SK-N-SH (cell line): ENCODE results near the gene TEX264.

Source experiments
- CTCF ChIP-seq: fragments of 200-600 bp; sonication (generic); IDR thresholded peaks from 2 replicates; pipeline ENCODE4 v1.6.1; 2017; ENCODE audit warnings: antibody characterized with exemption, mild to moderate bottlenecking, moderate library complexity
- EP300 ChIP-seq, 2 experiments: IDR thresholded peaks; 2 replicates each; pipeline versions ENCODE4 v1.4.0 to v1.6.1; 2012; ENCODE audit warnings: borderline replicate concordance in 1 of 2, low read depth in 1 of 2, low read length in 1 of 2
- GATA2 ChIP-seq: sonication (generic); formaldehyde crosslinking; IDR thresholded peaks from 2 replicates; pipeline ENCODE4 v1.5.0; 2020; ENCODE audit warnings: mild to moderate bottlenecking, missing genetic modification reagents
- JUND ChIP-seq: IDR thresholded peaks from 2 replicates; pipeline ENCODE4 v1.4.0; 2012
- PBX3 ChIP-seq: IDR thresholded peaks from 2 replicates; pipeline ENCODE4; 2012
- POLR2AphosphoS5 ChIP-seq: IDR thresholded peaks from 2 replicates; pipeline ENCODE4 v1.6.1; 2012; ENCODE audit warnings: low read depth, low read length
- RAD21 ChIP-seq: IDR thresholded peaks from 2 replicates; pipeline ENCODE4 v1.6.1; 2012; ENCODE audit warnings: mild to moderate bottlenecking, low read length
- RFX5 ChIP-seq: IDR thresholded peaks from 2 replicates; pipeline ENCODE4 v1.6.1; 2012; ENCODE audit warnings: mild to moderate bottlenecking, improper control_type of control experiment, low read length
- RXRA ChIP-seq: IDR thresholded peaks from 2 replicates; pipeline ENCODE4 v1.4.0; 2012; ENCODE audit warnings: low read depth, mild to moderate bottlenecking, borderline replicate concordance
- SIN3A ChIP-seq: IDR thresholded peaks from 2 replicates; pipeline ENCODE4 v1.6.1; 2012; ENCODE audit warnings: low read depth, mild to moderate bottlenecking, low read length, moderate library complexity, borderline replicate concordance
- TAF1 ChIP-seq: IDR thresholded peaks from 2 replicates; pipeline ENCODE4 v1.6.1; 2012; ENCODE audit warnings: low read depth, mild to moderate bottlenecking, low read length, moderate library complexity, borderline replicate concordance
- YY1 ChIP-seq: IDR thresholded peaks from 2 replicates; pipeline ENCODE4 v1.4.0; 2012; ENCODE audit warnings: low read depth, mild to moderate bottlenecking

- TF ChIP-seq TAF1 (no peak), CTCF (no peak), JUND (no peak), RAD21 (no peak), GATA2 (CRISPR knock-in tag) (no peak), YY1 (no peak), EP300 (IDR thresholded peaks at IDR 0.05; ENCODE audit: borderline replicate concordance in 1 of 2, low read depth in 1 of 2, low read length in 1 of 2) (no peak), PBX3 (no peak), POLR2AphosphoS5 (no peak), SIN3A (no peak), RFX5 (no peak), RXRA (no peak)
Measured at GRCh38 chr3:51682526-51682925, 11.5 kb downstream of the TEX264 start.
